Suprapubic skin (tissue), 4 donors: Measurements from ENCODE around the gene HOXA6. TPM values are rescaled to one million over a fixed set of nuclear protein-coding genes. Genes with fewer than 3 reads are reported as not detected.

Source experiments
- DNase-seq, 2 donors: peaks; one replicate each; pipeline ENCODE4 v3.0.0-alpha.2; 2019; ENCODE audit warnings: low spot score in 2 of 2
- H3K27ac ChIP-seq: fragments of 200-600 bp; sonication (generic); one replicate; pipeline ENCODE4 v1.5.1; 2019
- H3K27me3 ChIP-seq: fragments of 200-600 bp; sonication (generic); one replicate; pipeline ENCODE4 v1.5.1; 2019
- H3K36me3 ChIP-seq: fragments of 200-600 bp; sonication (generic); one replicate; pipeline ENCODE4 v1.5.1; 2019
- H3K4me1 ChIP-seq: fragments of 200-600 bp; sonication (generic); one replicate; pipeline ENCODE4 v1.5.1; 2019
- H3K4me3 ChIP-seq: fragments of 200-600 bp; sonication (generic); one replicate; pipeline ENCODE4 v1.5.1; 2019; ENCODE audit warnings: mild to moderate bottlenecking
- H3K9me3 ChIP-seq: fragments of 200-600 bp; sonication (generic); one replicate; pipeline ENCODE4 v1.5.1; 2019
- EP300 ChIP-seq: sonication (generic); formaldehyde crosslinking; IDR thresholded peaks from one replicate; pipeline ENCODE4 v1.6.1; 2017; ENCODE audit warnings: antibody characterized with exemption
- POLR2A ChIP-seq, 2 donors: fragments of 450-650 bp; IDR thresholded peaks; one replicate each; pipeline ENCODE4 v1.6.1; 2017; ENCODE audit warnings: antibody characterized with exemption in 2 of 2, mild to moderate bottlenecking in 2 of 2, moderate library complexity in 2 of 2
- POLR2AphosphoS5 ChIP-seq, 3 donors: sonication (generic); formaldehyde crosslinking; IDR thresholded peaks; one replicate each; pipeline ENCODE4 v1.6.1; 2017; ENCODE audit warnings: antibody characterized with exemption in 3 of 3
- WGBS: methylation state at CpG from one replicate; pipeline ENCODE4 v1.1.5; 2018; 5-methylcytosine and 5-hydroxymethylcytosine counted together
- total RNA-seq, 4 donors: library from RNA; depleted of rRNA; stranded (reverse); fragments of >200 nt; gene quantifications; one replicate each; pipeline ENCODE4 v1.1.0, GENCODE V29; 2016
- TF ChIP-seq, protein P1 (sequence below), 2 donors: fragments of 200-600 bp in 1 of 2; fragments of 450-650 bp in 1 of 2; sonication (generic) in 1 of 2; IDR thresholded peaks; one replicate each; pipeline ENCODE4 v1.5.1; 2016 to 2019; ENCODE audit warnings: antibody characterized with exemption in 2 of 2, mild to moderate bottlenecking in 1 of 2, moderate library complexity in 1 of 2

The HOXA6 gene
- total RNA-seq, 4 donors from 2014 or later: 4.0 to 9.3 (median 6.4) TPM

DNA sequence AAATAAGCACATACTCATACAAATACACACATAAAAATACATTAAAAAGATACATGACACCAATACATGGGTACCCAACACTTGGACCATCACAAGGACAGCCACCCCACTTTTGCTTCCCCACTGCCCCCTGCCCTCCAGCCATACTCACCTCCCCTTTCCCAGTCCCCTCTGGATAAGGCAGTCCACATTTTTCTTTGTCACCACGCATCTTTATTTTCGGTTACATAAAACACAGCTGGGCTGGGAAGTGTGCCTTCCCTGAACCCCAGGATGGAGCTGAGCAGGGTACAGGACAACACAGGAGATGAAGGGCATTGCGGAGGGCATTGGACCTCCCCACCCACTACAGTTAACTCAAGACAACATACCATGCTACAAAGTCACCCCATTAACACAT, 6.0 kb upstream of the HOXA6 start:
- Histone ChIP-seq H3K36me3 (no peaks in the 10 kb centered on the region), H3K4me3 (no peak overlapping the region), H3K27me3 (peaks cover 19% of the 10 kb centered on the region), H3K4me1 (peaks cover 95% of the 10 kb centered on the region), H3K27ac (peak overlapping the region; percentile 97), H3K9me3 (no peaks in the 10 kb centered on the region)
- DNase-seq: no peak
- TF ChIP-seq, protein P1, sequence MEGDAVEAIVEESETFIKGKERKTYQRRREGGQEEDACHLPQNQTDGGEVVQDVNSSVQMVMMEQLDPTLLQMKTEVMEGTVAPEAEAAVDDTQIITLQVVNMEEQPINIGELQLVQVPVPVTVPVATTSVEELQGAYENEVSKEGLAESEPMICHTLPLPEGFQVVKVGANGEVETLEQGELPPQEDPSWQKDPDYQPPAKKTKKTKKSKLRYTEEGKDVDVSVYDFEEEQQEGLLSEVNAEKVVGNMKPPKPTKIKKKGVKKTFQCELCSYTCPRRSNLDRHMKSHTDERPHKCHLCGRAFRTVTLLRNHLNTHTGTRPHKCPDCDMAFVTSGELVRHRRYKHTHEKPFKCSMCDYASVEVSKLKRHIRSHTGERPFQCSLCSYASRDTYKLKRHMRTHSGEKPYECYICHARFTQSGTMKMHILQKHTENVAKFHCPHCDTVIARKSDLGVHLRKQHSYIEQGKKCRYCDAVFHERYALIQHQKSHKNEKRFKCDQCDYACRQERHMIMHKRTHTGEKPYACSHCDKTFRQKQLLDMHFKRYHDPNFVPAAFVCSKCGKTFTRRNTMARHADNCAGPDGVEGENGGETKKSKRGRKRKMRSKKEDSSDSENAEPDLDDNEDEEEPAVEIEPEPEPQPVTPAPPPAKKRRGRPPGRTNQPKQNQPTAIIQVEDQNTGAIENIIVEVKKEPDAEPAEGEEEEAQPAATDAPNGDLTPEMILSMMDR (IDR thresholded peaks at IDR 0.05): no peak
- TF ChIP-seq POLR2A (IDR thresholded peaks at IDR 0.05) (no peak), EP300 (no peak), POLR2AphosphoS5 (IDR thresholded peaks at IDR 0.05) (no peak)
- 70% methylated on average over 3 of the region's 3 CpGs for WGBS

DNA sequence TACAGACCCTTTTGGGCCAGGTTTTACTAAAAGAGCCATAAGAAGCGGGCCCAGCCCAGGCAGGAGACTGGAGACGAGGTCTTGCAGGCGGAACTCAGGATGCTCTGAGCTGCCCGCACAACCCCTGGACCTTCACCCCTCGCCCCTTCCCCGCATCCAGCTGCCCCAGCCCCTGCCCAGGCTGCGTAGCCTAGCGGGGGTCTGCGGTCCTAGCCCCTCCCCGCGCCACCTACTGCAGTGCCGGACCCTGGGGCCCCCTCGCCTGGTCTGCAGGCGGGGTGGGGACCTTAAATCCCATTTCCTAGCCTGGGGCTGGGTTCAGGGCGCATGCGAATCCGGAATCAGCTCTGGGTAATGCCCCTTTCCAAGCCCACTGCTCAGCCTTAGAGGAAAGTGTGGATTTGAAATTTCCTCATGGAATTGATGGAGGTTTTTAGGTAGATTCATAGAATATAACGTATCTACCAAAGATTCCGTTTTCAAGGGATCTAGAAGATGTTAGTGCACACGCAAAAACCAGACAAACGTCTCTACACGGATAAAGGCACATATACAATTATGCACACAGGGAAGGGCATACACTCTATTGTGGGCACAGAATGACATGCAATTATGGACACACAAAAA, 5.4 kb upstream of the HOXA6 start:
- Histone ChIP-seq H3K9me3 (no peaks in the 10 kb centered on the region), H3K27me3 (peaks cover 19% of the 10 kb centered on the region), H3K36me3 (no peaks in the 10 kb centered on the region), H3K4me3 (peak overlapping the region; percentile 53), H3K27ac (peak overlapping the region; percentile 97), H3K4me1 (peaks cover 96% of the 10 kb centered on the region)
- WGBS: 23% methylated on average over 16 of the region's 22 CpGs
- no peak for TF ChIP-seq POLR2A (IDR thresholded peaks at IDR 0.05)
- TF ChIP-seq EP300: no peak
- TF ChIP-seq POLR2AphosphoS5 (IDR thresholded peaks at IDR 0.05): no peak
- TF ChIP-seq, protein P1 (IDR thresholded peaks at IDR 0.05): no peak
- no peak for DNase-seq

DNA sequence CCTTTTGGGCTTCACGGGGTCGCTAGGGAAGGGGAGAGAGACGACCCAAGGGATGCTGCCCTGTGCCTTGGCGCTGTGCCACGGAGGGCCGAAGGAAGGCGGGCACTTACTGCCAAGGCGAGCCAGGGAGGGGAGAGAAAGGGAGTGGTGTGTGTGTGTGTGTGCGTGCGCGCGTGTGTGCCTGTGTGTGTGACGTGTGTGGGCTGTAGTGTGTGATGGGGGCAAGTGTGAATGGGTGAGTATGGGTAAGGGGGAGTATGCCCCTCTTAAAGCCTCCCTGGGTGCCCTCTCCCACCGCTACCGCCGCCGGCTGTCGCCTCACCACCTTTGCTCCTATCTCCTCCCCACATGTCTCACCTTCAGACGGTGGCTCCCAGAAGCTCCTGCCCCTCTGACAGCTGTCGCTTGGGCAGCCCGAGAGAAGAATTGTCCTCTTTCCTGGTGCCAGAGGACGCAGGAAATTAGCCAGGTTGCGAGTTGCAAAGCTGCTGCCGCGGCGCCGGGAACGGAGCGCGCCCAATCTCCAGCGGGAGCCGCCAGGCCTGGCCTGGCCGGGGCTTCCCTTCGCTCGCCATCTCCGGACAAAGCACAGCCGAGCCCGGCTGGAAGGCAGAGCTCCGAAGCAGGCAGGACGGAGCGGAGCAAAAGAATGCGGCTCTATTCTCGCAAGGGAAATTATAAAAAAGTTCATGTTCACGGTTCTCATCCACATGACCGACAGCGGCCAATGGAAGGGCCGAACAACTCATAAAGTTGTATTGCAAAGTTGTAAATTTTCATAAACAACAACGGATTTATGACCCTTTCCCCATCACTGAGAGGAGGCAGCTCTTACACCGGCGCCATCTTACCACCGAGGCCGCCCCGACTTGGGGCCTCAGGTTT, 4.6 kb upstream of the HOXA6 start, which contains the start of gene HOXA3:
HOXA3 (minus strand) TSS at position 653 of the 885 bp plus-strand sequence. CDS start 41,943 bp downstream, outside the sequence.
- no peaks in the 10 kb centered on the region for H3K36me3 ChIP-seq
- H3K27me3 ChIP-seq: peaks cover 19% of the 10 kb centered on the region
- H3K9me3 ChIP-seq: no peaks in the 10 kb centered on the region
- TF ChIP-seq POLR2A (IDR thresholded peaks at IDR 0.05): peak in 1 of 2 donors; percentile 44
- TF ChIP-seq EP300: no peak
- peak in 2 of 3 donors; percentile 1 to 85 for TF ChIP-seq POLR2AphosphoS5 (IDR thresholded peaks at IDR 0.05)
- peaks cover 96% of the 10 kb centered on the region for H3K4me1 ChIP-seq
- under 1% methylated on average over 39 of the region's 53 CpGs for WGBS
- H3K27ac ChIP-seq: peak within 1 kb of the TSS; percentile 97
- peak within 1 kb of the TSS; percentile 53 for H3K4me3 ChIP-seq
- DNase-seq: peak; percentile 81 to 86

DNA sequence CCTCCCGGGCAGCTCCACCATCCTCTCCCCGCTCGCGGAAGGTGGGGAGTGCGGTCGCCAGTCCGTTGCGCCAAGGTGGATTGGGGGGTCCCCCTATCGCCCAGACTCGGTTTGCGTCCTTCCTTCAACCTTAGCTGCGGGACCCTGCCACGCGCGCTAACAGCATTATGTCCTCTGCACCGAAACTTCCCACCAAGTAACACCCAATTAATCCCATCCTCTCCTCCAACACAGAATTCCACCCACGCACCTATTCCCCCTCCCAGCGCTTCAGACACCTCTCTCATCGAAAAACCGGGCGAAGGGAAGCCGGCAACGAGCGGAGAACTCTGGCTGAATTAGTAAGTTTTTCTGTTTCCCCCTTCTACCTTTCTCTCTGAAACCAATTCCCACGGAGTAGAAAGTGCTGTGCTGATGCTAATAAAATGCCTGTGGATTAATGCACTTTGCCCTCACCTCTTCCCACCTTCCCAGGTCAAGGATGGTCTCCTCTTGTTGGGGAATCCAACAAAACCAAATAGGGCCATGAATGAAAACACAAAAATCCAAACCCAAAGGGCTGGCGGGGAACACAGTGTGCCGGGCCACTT, 3.9 kb upstream of the HOXA6 start:
- Histone ChIP-seq H3K4me3 (peak overlapping the region; percentile 53), H3K36me3 (no peaks in the 10 kb centered on the region), H3K4me1 (peaks cover 96% of the 10 kb centered on the region), H3K27ac (peak overlapping the region; percentile 97), H3K9me3 (no peaks in the 10 kb centered on the region), H3K27me3 (peaks cover 19% of the 10 kb centered on the region)
- no peak for TF ChIP-seq POLR2A (IDR thresholded peaks at IDR 0.05)
- TF ChIP-seq EP300: no peak
- TF ChIP-seq, protein P1 (IDR thresholded peaks at IDR 0.05): no peak
- TF ChIP-seq POLR2AphosphoS5 (IDR thresholded peaks at IDR 0.05): no peak
- WGBS: 2% methylated on average over 19 of the region's 27 CpGs
- DNase-seq: peak in 1 of 2 donors; percentile 74

DNA sequence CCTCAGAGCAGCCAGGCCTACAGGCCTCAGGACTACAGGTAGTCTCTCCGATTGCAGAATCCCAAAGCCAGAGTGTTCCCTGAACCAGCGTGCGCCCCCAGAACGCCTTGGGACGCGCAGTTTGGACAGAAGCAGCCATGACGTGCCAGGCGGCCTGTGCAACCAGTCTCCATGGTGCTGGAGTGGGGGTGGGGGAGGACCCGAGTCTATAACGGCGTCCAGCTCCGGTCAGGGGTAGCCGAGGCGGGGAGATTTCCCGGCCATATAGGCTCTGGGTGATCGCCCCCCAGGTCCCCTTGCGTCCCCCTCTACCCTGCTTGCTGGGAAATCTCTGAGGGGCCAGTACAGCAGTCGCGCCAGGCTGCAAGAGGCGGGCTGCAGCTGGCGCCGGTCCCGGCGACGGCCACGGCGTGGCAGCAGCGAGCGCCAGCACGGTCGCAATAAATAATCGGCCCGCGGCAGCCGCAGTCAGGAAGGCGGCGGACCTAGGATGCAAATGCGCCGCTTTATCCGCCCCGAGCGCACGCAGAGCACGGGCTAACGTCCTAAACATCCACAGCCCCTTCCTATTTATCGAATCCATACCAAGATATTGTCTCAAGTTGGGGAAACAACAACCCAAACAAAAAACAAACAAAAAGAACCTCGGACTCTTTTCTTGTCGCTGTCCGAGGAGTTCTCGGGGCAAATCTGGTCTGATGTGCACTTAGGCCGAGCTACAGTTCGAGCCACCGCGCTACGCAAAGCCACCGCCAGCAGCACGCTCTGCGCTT, 3.2 kb upstream of the HOXA6 start:
- WGBS: 2% methylated on average over 11 of the region's 58 CpGs
- Histone ChIP-seq H3K27ac (peak overlapping the region; percentile 97), H3K4me3 (peak overlapping the region; percentile 53), H3K36me3 (peaks cover under 1% of the 10 kb centered on the region), H3K9me3 (no peaks in the 10 kb centered on the region), H3K27me3 (peaks cover 14% of the 10 kb centered on the region), H3K4me1 (peaks cover 97% of the 10 kb centered on the region)
- DNase-seq: peak; percentile 86 to 90
- TF ChIP-seq, protein P1 (IDR thresholded peaks at IDR 0.05): peak; percentile 56 to 95
- TF ChIP-seq POLR2A (IDR thresholded peaks at IDR 0.05) (peak in 1 of 2 donors; percentile 47), POLR2AphosphoS5 (IDR thresholded peaks at IDR 0.05) (peak in 2 of 3 donors; percentile 44 to 89), EP300 (no peak)
